Upper lobe of left lung (tissue), 4 donors: Measurements from ENCODE around the gene CSF2RB.

Experiments
- CTCF ChIP-seq, 6 experiments: fragments of 450-650 bp in 4 of 6; fragments of 200-600 bp in 2 of 6; sonication (generic) in 2 of 6; IDR thresholded peaks; one replicate each; pipeline ENCODE4 v1.5.1; 2016 to 2019; ENCODE audit warnings: antibody characterized with exemption in 6 of 6
- EP300 ChIP-seq, 4 donors: sonication (generic); formaldehyde crosslinking; IDR thresholded peaks; one replicate each; pipeline ENCODE4 v1.5.1; 2017; ENCODE audit warnings: antibody characterized with exemption in 4 of 4, control low read depth in 2 of 4
- POLR2AphosphoS5 ChIP-seq, 2 donors: sonication (generic); formaldehyde crosslinking; IDR thresholded peaks; one replicate each; pipeline ENCODE4 v1.5.1; 2017; ENCODE audit warnings: antibody characterized with exemption in 2 of 2

DNA sequence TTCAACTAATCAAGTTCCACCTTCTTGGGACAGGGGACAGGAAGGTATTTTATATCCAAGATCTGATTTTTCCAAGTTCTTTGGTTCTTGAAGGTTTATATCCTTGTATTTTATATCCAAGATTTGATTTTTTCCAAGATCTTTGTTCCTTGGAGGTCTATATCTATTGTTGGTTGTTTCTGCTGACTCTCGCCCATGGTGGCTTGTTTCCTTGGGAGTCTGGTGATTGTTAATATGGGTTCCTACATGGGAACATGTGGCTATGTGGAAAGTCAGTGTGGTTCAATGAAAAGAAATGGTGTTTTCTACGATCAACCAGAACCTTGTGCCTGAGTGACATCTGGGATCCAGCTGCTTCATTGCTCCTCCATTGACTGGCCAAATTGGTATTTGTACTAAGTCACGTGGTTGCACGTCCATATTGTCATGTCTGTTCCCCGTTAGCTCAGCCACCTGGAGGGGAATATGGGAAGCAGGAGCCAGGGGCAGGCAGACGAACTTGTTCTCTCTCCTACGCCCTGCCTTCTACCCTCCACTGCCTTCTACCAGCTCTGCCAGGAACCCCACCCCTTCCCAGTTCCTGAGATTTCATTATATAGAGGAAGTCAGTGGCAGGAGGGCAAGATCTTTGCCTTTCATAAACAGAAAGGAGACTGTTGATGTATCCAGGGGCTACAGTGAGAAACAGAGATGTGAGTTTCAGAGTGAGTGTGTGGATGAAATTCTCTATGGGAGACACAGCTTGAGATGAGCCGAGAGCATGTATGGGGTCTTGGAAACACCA lies 11.1 kb upstream of the CSF2RB start:
- TF ChIP-seq EP300 (IDR thresholded peaks at IDR 0.05), result no peak
- no peak for TF ChIP-seq POLR2AphosphoS5 (IDR thresholded peaks at IDR 0.05)
- no peak for TF ChIP-seq CTCF (IDR thresholded peaks at IDR 0.05)
